Liver (tissue), 9 donors: ENCODE data around the gene TP53AIP1. TPM values are rescaled to one million over a fixed set of nuclear protein-coding genes. Genes with fewer than 3 reads are reported as not detected.

Experiments used
- DNase-seq: peaks from one replicate; pipeline ENCODE4 v3.0.0-alpha.2; 2017; ENCODE audit warnings: low spot score
- H3K27ac ChIP-seq, 2 donors: one replicate each; pipeline ENCODE4 v1.7.0; 2013; ENCODE audit warnings: inconsistent platforms in 2 of 2, low read length in 2 of 2, control low read depth in 1 of 2, low read depth in 1 of 2, mild to moderate bottlenecking in 1 of 2
- H3K27me3 ChIP-seq, 4 donors: one replicate each; pipeline versions ENCODE4 v1.6.1 to v1.7.0; 2013; ENCODE audit warnings: low read length in 3 of 4, inconsistent platforms in 1 of 4, mild to moderate bottlenecking in 1 of 4, moderate library complexity in 1 of 4; ENCODE audit not compliant: control insufficient read depth in 4 of 4, insufficient read depth in 4 of 4
- H3K36me3 ChIP-seq, 4 donors: one replicate each; pipeline versions ENCODE4 v1.6.1 to v1.7.0; 2013; ENCODE audit warnings: low read length in 3 of 4, mild to moderate bottlenecking in 3 of 4, low read depth in 1 of 4, moderate library complexity in 1 of 4; ENCODE audit not compliant: control insufficient read depth in 4 of 4, insufficient read depth in 3 of 4
- H3K4me1 ChIP-seq, 4 donors: one replicate each; pipeline versions ENCODE4 v1.6.1 to v1.7.0; 2013; ENCODE audit warnings: low read length in 3 of 4, mild to moderate bottlenecking in 3 of 4, moderate library complexity in 1 of 4; ENCODE audit not compliant: control insufficient read depth in 4 of 4, insufficient read depth in 4 of 4
- H3K4me3 ChIP-seq, 3 donors: one replicate each; pipeline versions ENCODE4 v1.6.1 to v1.7.0; 2013; ENCODE audit warnings: low read length in 3 of 3, control low read depth in 1 of 3, low read depth in 1 of 3, mild to moderate bottlenecking in 1 of 3
- H3K9ac ChIP-seq, 2 donors: one replicate each; pipeline ENCODE4 v1.7.0; 2013; ENCODE audit warnings: low read length in 2 of 2, mild to moderate bottlenecking in 2 of 2, moderate library complexity in 2 of 2, control low read depth in 1 of 2, low read depth in 1 of 2
- H3K9me3 ChIP-seq, 4 donors: one replicate each; pipeline versions ENCODE4 v1.6.1 to v1.7.0; 2013; ENCODE audit warnings: low read length in 3 of 4; ENCODE audit not compliant: control insufficient read depth in 4 of 4
- ATF3 ChIP-seq: IDR thresholded peaks from 2 replicates; pipeline ENCODE4 v1.6.1; 2016; ENCODE audit warnings: antibody characterized with exemption
- EGR1 ChIP-seq, 2 donors: IDR thresholded peaks; 2 replicates each; pipeline ENCODE4 v1.6.1; 2016 to 2018; ENCODE audit warnings: antibody characterized with exemption in 2 of 2, low read depth in 2 of 2
- FOXA1 ChIP-seq: IDR thresholded peaks from 2 replicates; pipeline ENCODE4 v1.6.1; 2016; ENCODE audit warnings: antibody characterized with exemption
- FOXA2 ChIP-seq: IDR thresholded peaks from 2 replicates; pipeline ENCODE4 v1.6.1; 2016; ENCODE audit warnings: antibody characterized with exemption
- GABPA ChIP-seq, 2 donors: IDR thresholded peaks in 1 of 2; conservative IDR thresholded peaks in 1 of 2; 2 replicates each; pipeline ENCODE4 v1.6.1; 2016; ENCODE audit warnings: antibody characterized with exemption in 2 of 2, mild to moderate bottlenecking in 1 of 2, moderate library complexity in 1 of 2
- HNF4A ChIP-seq, 2 donors: conservative IDR thresholded peaks; 2 replicates each; pipeline ENCODE4 v1.6.1; 2016; ENCODE audit warnings: antibody characterized with exemption in 2 of 2, mild to moderate bottlenecking in 2 of 2
- HNF4G ChIP-seq: IDR thresholded peaks from 2 replicates; pipeline ENCODE4 v1.6.1; 2016; ENCODE audit warnings: antibody characterized with exemption
- JUND ChIP-seq, 2 donors: IDR thresholded peaks; 2 replicates each; pipeline ENCODE4 v1.6.1; 2016; ENCODE audit warnings: antibody characterized with exemption in 2 of 2
- NR2F2 ChIP-seq: IDR thresholded peaks from 2 replicates; pipeline ENCODE4 v1.6.1; 2016; ENCODE audit warnings: antibody characterized with exemption
- RAD21 ChIP-seq, 2 donors: IDR thresholded peaks; 2 replicates each; pipeline ENCODE4 v1.6.1; 2016; ENCODE audit warnings: antibody characterized with exemption in 2 of 2, mild to moderate bottlenecking in 2 of 2
- REST ChIP-seq: IDR thresholded peaks from 2 replicates; pipeline ENCODE4 v1.6.1; 2016; ENCODE audit warnings: antibody characterized with exemption, mild to moderate bottlenecking
- SP1 ChIP-seq: IDR thresholded peaks from 2 replicates; pipeline ENCODE4 v1.6.1; 2018; ENCODE audit warnings: antibody characterized with exemption, mild to moderate bottlenecking
- TAF1 ChIP-seq: conservative IDR thresholded peaks from 2 replicates; pipeline ENCODE4 v1.6.1; 2016; ENCODE audit warnings: antibody characterized with exemption, mild to moderate bottlenecking
- YY1 ChIP-seq: IDR thresholded peaks from 2 replicates; pipeline ENCODE4 v1.6.1; 2016; ENCODE audit warnings: antibody characterized with exemption, mild to moderate bottlenecking
- ZBTB33 ChIP-seq: IDR thresholded peaks from 2 replicates; pipeline ENCODE4 v1.6.1; 2016; ENCODE audit warnings: antibody characterized with exemption
- WGBS: extraction: QIAGEN DNeasy Blood & Tissue Kit; methylation state at CpG from one replicate; pipeline ENCODE4 v1.1.7; 2013; 5-methylcytosine and 5-hydroxymethylcytosine counted together
- polyA plus RNA-seq, 2 donors: library from polyadenylated mRNA; stranded (reverse) in 1 of 2; unstranded in 1 of 2; fragments of 200-250 nt in 1 of 2; fragments of >200 nt in 1 of 2; fragmentation: Nextera tagmentation in 1 of 2; extraction: Ambion mirVana in 1 of 2; gene quantifications; one replicate each; pipeline versions ENCODE4 v1.2.1 to v1.2.3, GENCODE V29; 2013 to 2015
- total RNA-seq, 2 donors: library from RNA; depleted of rRNA; stranded (reverse); fragments of >200 nt; gene quantifications; one replicate each; pipeline ENCODE4 v1.2.3, GENCODE V29; 2014
- donor health status: healthy.
- donor health status: healthy.
- donor health status: healthy.
- donor health status: healthy.
- donor health status: healthy.

The TP53AIP1 gene
- total and polyA plus RNA-seq, 4 donors, result 0.08 TPM; not detected in 3

- Histone ChIP-seq H3K27ac (no peak overlapping the region), H3K4me3 (no peak overlapping the region), H3K9me3 (no peaks in the 10 kb centered on the region), H3K9ac (no peak overlapping the region), H3K27me3 (peaks cover 0 to 3% (median 0%) of the 10 kb centered on the region in 4 donors), H3K36me3 (no peaks in the 10 kb centered on the region), H3K4me1 (no peaks in the 10 kb centered on the region)
- 76% methylated on average over 5 of the region's 5 CpGs for WGBS
- no peak for DNase-seq
- no peak for TF ChIP-seq YY1
- TF ChIP-seq HNF4A (conservative IDR thresholded peaks at IDR 0.05), result no peak
Observed at GRCh38 chr11:128919216-128919615, 23.5 kb downstream of the TP53AIP1 start.

GRCh38 chr11:128917144-128917724 is 25.4 kb downstream of the TP53AIP1 start:
- WGBS, result 83% methylated on average over 5 of the region's 5 CpGs
- no peaks in the 10 kb centered on the region for H3K9me3 ChIP-seq
- no peak for DNase-seq
- TF ChIP-seq REST (no peak), HNF4A (conservative IDR thresholded peaks at IDR 0.05) (no peak), ATF3 (no peak), EGR1 (IDR thresholded peaks at IDR 0.05; ENCODE audit: low read depth in 2 of 2) (no peak), RAD21 (IDR thresholded peaks at IDR 0.05) (no peak), ZBTB33 (no peak), NR2F2 (no peak), TAF1 (no peak), FOXA2 (no peak)
- no peaks in the 10 kb centered on the region for H3K36me3 ChIP-seq
- peaks cover 0 to 3% (median 0%) of the 10 kb centered on the region in 4 donors for H3K27me3 ChIP-seq
- no peak overlapping the region for H3K9ac ChIP-seq
- no peak overlapping the region for H3K4me3 ChIP-seq
- no peaks in the 10 kb centered on the region for H3K4me1 ChIP-seq
- no peak overlapping the region for H3K27ac ChIP-seq

GRCh38 chr11:128916681-128917080 is 26.0 kb downstream of the TP53AIP1 start:
- H3K27ac ChIP-seq, result no peak overlapping the region
- DNase-seq, result no peak
- TF ChIP-seq JUND (IDR thresholded peaks at IDR 0.05), result no peak
- TF ChIP-seq YY1, result no peak
- TF ChIP-seq GABPA (IDR thresholded peaks at IDR 0.05 in 1 of 2, conservative IDR thresholded peaks at IDR 0.05 in 1 of 2), result no peak
- no peak for TF ChIP-seq FOXA1
- no peak for TF ChIP-seq TAF1
- TF ChIP-seq NR2F2, result no peak
- no peak for TF ChIP-seq EGR1 (IDR thresholded peaks at IDR 0.05; ENCODE audit: low read depth in 2 of 2)
- no peak for TF ChIP-seq HNF4G
- no peak for TF ChIP-seq HNF4A (conservative IDR thresholded peaks at IDR 0.05)
- TF ChIP-seq SP1, result no peak
- TF ChIP-seq RAD21 (IDR thresholded peaks at IDR 0.05), result no peak
- no peak for TF ChIP-seq FOXA2

More at GRCh38 chr11:128916681-128917080, 26.0 kb downstream of the TP53AIP1 start:
- Histone ChIP-seq H3K4me1 (no peaks in the 10 kb centered on the region), H3K36me3 (no peaks in the 10 kb centered on the region), H3K9me3 (no peaks in the 10 kb centered on the region), H3K9ac (no peak overlapping the region), H3K4me3 (no peak overlapping the region), H3K27me3 (peaks cover 0 to 3% (median 0%) of the 10 kb centered on the region in 4 donors)
- 82% methylated on average over 2 of the region's 2 CpGs for WGBS
